ENCODE data around the gene ZFP91. TPM values are rescaled to one million over a fixed set of nuclear protein-coding genes. Genes with fewer than 3 reads are reported as not detected.

ZFP91 gene
- total RNA-seq, 1 donor from 2014 or later, result 44.0 TPM

DNA sequence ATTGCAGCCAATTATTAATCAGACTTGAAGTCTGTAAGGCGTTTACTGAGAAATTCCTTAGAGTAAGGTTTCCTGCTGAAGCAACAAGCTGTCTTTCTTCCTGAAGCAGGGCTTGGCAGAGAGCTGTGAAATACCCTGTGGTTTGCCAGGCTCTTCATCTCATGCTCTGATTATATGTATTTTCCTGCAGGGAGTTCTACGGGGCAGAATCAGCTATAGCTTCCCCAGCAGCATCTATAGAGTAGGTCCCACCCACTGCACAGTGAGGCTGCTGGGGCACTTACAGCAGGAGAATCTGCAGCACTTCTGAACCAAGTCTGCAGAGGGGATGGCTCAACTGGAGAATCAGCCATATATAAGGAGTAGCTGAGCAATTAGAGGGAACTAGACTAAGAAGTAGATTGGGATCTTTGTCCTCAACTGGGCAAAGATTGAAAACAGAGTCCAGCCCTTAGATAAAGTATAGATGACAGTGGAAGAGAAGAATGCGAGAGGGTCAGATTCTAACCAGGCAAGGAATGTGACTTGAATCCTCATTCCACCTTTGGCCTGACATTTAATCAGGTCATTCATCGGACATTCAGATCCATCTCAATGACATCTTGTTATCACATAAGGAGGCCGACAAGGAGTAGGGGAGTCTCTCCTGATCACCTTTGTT lies 81.2 kb downstream of the ZFP91 start:
- no peak for DNase-seq (ENCODE audit: low spot score)
- H3K27ac Mint-ChIP-seq (ENCODE audit: unreplicated experiment), result no peak overlapping the region
- H3K36me3 Mint-ChIP-seq (ENCODE audit: low read depth), result no peaks in the 10 kb centered on the region
- H3K4me1 Mint-ChIP-seq (ENCODE audit: low read depth), result no peaks in the 10 kb centered on the region
- H3K27me3 Mint-ChIP-seq (ENCODE audit: low read depth), result peaks cover 18% of the 10 kb centered on the region
- H3K9me3 Mint-ChIP-seq (ENCODE audit: low read depth), result no peaks in the 10 kb centered on the region
- no peak for TF ChIP-seq CTCF (IDR thresholded peaks at IDR 0.05)
- H3K4me3 Mint-ChIP-seq (ENCODE audit: unreplicated experiment), result no peak overlapping the region

Other genes with a start within 250 kb of the ZFP91 start
- not detected in 3 replicates for gene OR5B17, start 220.0 kb upstream of the ZFP91 start, total RNA-seq
- not detected in 3 replicates for gene OR5B3, start 172.2 kb upstream of the ZFP91 start, total RNA-seq
- not detected in 3 replicates for gene OR5B2, start 150.9 kb upstream of the ZFP91 start, total RNA-seq
- gene OR5B12, start 136.8 kb upstream of the ZFP91 start, total RNA-seq, result not detected in 3 replicates
- gene OR5B21, start 71.0 kb upstream of the ZFP91 start, total RNA-seq, result not detected in 3 replicates
- 3.3 to 4.8 TPM (median 4.5 TPM) in 3 replicates for gene LPXN, start 3.2 kb upstream of the ZFP91 start, total RNA-seq
- gene CNTF, start 43.6 kb downstream of the ZFP91 start, total RNA-seq, result 0.92 to 1.3 TPM (median 1.1 TPM) in 3 replicates
- gene GLYAT, start 152.9 kb downstream of the ZFP91 start, total RNA-seq, result not detected in 3 replicates